HepG2 (cell line): ENCODE results near the gene CCNG1. TPM values are rescaled to one million over a fixed set of nuclear protein-coding genes. Genes with fewer than 3 reads are reported as not detected.
"Not testable (repeated sequence)": the region's sequence is repeated elsewhere in the genome, so short reads cannot be mapped to it uniquely, and the experiment has no call there.

Experiments
- ATAC-seq: fragments of 200-7000 bp; cut with Tn5 transposase; 3 replicates; pipeline ENCODE4 v1.9.1; 2020; ENCODE audit warnings: mild to moderate bottlenecking, moderate library complexity
- BruUV-seq: library from RNA; stranded (reverse); fragments of 400-500 nt; replicated peaks from 2 replicates; lab custom pipeline; 2021; lab: Mats Ljungman, UMichigan
- CTCF ChIA-PET: fragments of 300-600 bp; formaldehyde crosslinking; extraction: SDS; loops from one replicate; lab custom pipeline; 2021; ENCODE audit warnings: low total read pairs, inconsistent platforms, low intra/inter-chr PET ratio; lab: Yijun Ruan, JAX
- POLR2A ChIA-PET: fragments of 350-600 bp; sonication (Branson Sonifier 250); formaldehyde crosslinking; loops from one replicate; lab custom pipeline; 2020; ENCODE audit warnings: antibody characterized with exemption, inconsistent platforms; lab: Yijun Ruan, JAX
- DNase-seq: peaks from one replicate; pipeline ENCODE4 v3.0.0-alpha.2; 2015; ENCODE audit warnings: low spot score
- FAIRE-seq: peaks from 3 replicates; lab custom pipeline; 2011; peaks lifted over from hg19 to GRCh38; lab: Jason Lieb, UNC
- H2AFZ ChIP-seq: one replicate; pipeline ENCODE4 v1.6.1; 2011; ENCODE audit warnings: low read length, inconsistent platforms
- H3K27ac ChIP-seq: fragments of 300-600 bp; 3 replicates; pipeline ENCODE4 v1.8.0; 2011; ENCODE audit warnings: mixed run types, mild to moderate bottlenecking, mixed read lengths, low read length, inconsistent platforms; ENCODE audit not compliant: insufficient read depth; ENCODE audit errors: extremely low read length
- H3K27me3 ChIP-seq, 2 experiments: fragments of 200-600 bp in 1 of 2; 2 replicates in 1 of 2; 3 replicates in 1 of 2; pipeline versions ENCODE4 v1.6.0 to v1.8.0; 2011; ENCODE audit warnings: low read length in 2 of 2, mild to moderate bottlenecking in 2 of 2, moderate library complexity in 2 of 2, inconsistent platforms in 1 of 2; ENCODE audit not compliant: insufficient read depth in 2 of 2, control insufficient read depth in 1 of 2
- H3K36me3 ChIP-seq, 2 experiments: fragments of 200-600 bp in 1 of 2; replicated peaks in 1 of 2; 2 replicates in 1 of 2; 3 replicates in 1 of 2; pipeline versions ENCODE4 v1.5.1 to v1.8.0; 2011; ENCODE audit warnings: low read length in 2 of 2, inconsistent platforms in 1 of 2; ENCODE audit not compliant: insufficient read depth in 2 of 2, control insufficient read depth in 1 of 2
- H3K4me1 ChIP-seq: 2 replicates; pipeline ENCODE4 v1.5.1; 2012; ENCODE audit warnings: low read length, inconsistent platforms; ENCODE audit not compliant: insufficient read depth
- H3K4me2 ChIP-seq: 2 replicates; pipeline ENCODE4 v1.6.0; 2011; ENCODE audit warnings: low read depth, low read length, inconsistent platforms
- H3K4me3 ChIP-seq, 3 experiments: fragments of 200-600 bp in 1 of 3; sonication (generic), shearing (Covaris generic) in 1 of 3; replicated peaks in 1 of 3; 2 replicates each; pipeline ENCODE4 v1.5.1; 2011 to 2016; ENCODE audit warnings: low read length in 3 of 3, inconsistent platforms in 2 of 3, low read depth in 2 of 3, mild to moderate bottlenecking in 2 of 3, control low read depth in 1 of 3, mixed read lengths in 1 of 3; ENCODE audit not compliant: insufficient read depth in 1 of 3
- H3K79me2 ChIP-seq: one replicate; pipeline ENCODE4 v1.6.1; 2011; ENCODE audit warnings: low read length, inconsistent platforms; ENCODE audit not compliant: insufficient read depth
- H3K9ac ChIP-seq: 2 replicates; pipeline ENCODE4 v1.6.0; 2011; ENCODE audit warnings: mild to moderate bottlenecking, low read depth, low read length, inconsistent platforms; ENCODE audit not compliant: insufficient read depth
- H3K9me3 ChIP-seq: 2 replicates; pipeline ENCODE4 v1.5.1; 2012; ENCODE audit warnings: mild to moderate bottlenecking, low read length
- H4K20me1 ChIP-seq: 2 replicates; pipeline ENCODE4 v1.6.0; 2011; ENCODE audit warnings: inconsistent platforms, mild to moderate bottlenecking, low read length, moderate library complexity; ENCODE audit not compliant: insufficient read depth
- HNF4A ChIP-seq: sonication (generic); formaldehyde crosslinking; IDR thresholded peaks from 2 replicates; pipeline ENCODE4 v1.4.0; 2020; ENCODE audit warnings: missing genetic modification reagents
- IKZF5 ChIP-seq: IDR thresholded peaks from 2 replicates; pipeline ENCODE4 v1.6.1; 2018; ENCODE audit warnings: missing genetic modification reagents, mild to moderate bottlenecking, missing compliant biosample characterization
- KLF16 ChIP-seq, 2 experiments: sonication (generic) in 1 of 2; formaldehyde crosslinking in 1 of 2; IDR thresholded peaks; 2 replicates each; pipeline versions ENCODE4 v1.6.1 to v1.8.0; 2016 to 2023; ENCODE audit warnings: missing genetic modification reagents in 2 of 2, missing compliant biosample characterization in 1 of 2
- PHF8 ChIP-seq: sonication (generic); formaldehyde crosslinking; IDR thresholded peaks from 2 replicates; pipeline ENCODE4 v1.5.0; 2020; ENCODE audit warnings: missing genetic modification reagents
- PLRG1 ChIP-seq: fragments of 450-650 bp; conservative IDR thresholded peaks from 2 replicates; pipeline ENCODE4 v1.6.1; 2016
- SP1 ChIP-seq, 2 experiments: fragments of 450-650 bp in 1 of 2; sonication (generic) in 1 of 2; formaldehyde crosslinking in 1 of 2; IDR thresholded peaks; 2 replicates each; pipeline versions ENCODE4 v1.4.0 to v1.6.1; 2016 to 2020; ENCODE audit warnings: missing genetic modification reagents in 1 of 2
- SPEN ChIP-seq: sonication (generic); formaldehyde crosslinking; IDR thresholded peaks from 2 replicates; pipeline ENCODE4 v1.5.1; 2020; ENCODE audit warnings: low read depth, mild to moderate bottlenecking, missing genetic modification reagents
- YY1 ChIP-seq: IDR thresholded peaks from 2 replicates; pipeline ENCODE4 v1.6.1; 2011; ENCODE audit warnings: low read length, low read depth, moderate library complexity, mild to moderate bottlenecking; ENCODE audit not compliant: insufficient read depth, insufficient replicate concordance
- WGBS: methylation state at CpG from one replicate; pipeline ENCODE4 v1.1.6; 2017; ENCODE audit warnings: low lambda C conversion rate; 5-methylcytosine and 5-hydroxymethylcytosine counted together
- in situ Hi-C: cut with HindIII; loops from 2 replicates; pipeline ENCODE4 v1.10.0; 2017; ENCODE audit warnings: low pct_unique_long_range_greater_than_20kb; ENCODE audit not compliant: extremely low pct_ligation_motif_present
- intact Hi-C: fragments of 100-400 bp; cut with micrococcal nuclease; formaldehyde crosslinking; loops from one replicate; pipeline ENCODE4 v1.10.0; 2022; ENCODE audit not compliant: unreplicated experiment
- polyA plus RNA-seq, 8 experiments: library from polyadenylated mRNA; depleted of rRNA in 3 of 8; stranded (reverse) in 7 of 8; unstranded in 1 of 8; fragments of >200 nt; fragmentation: Illumina TruSeq in 4 of 8; extraction: Trizol in 4 of 8; gene quantifications; 2 replicates each; pipeline versions ENCODE4 v1.2.1 to v1.2.3, GENCODE V29; 2011 to 2016; ENCODE audit warnings: low read depth in 4 of 8, missing spikeins in 1 of 8, mixed read lengths in 1 of 8; ENCODE audit not compliant: insufficient read depth in 1 of 8
- total RNA-seq, 5 experiments: library from RNA; depleted of rRNA; stranded (reverse); fragments of >200 nt; fragmentation: Illumina TruSeq; extraction: Trizol; gene quantifications; 2 replicates each; pipeline ENCODE4 v1.2.3, GENCODE V29; 2016; ENCODE audit warnings: low read depth in 1 of 5

Gene CCNG1
- total and polyA plus RNA-seq, 2 of the 13 experiments (the other 11 are each of a cell fraction or from before 2014, with no cell fraction given), result 181 to 353 TPM

GRCh38 chr5:163395792-163396191 lies 41.6 kb upstream of the CCNG1 start:
- Histone ChIP-seq H3K4me3 (no peak overlapping the region), H3K9ac (no peak overlapping the region), H3K36me3 (no peaks in the 10 kb centered on the region), H3K27me3 (no peaks in the 10 kb centered on the region), H2AFZ (no peak overlapping the region), H3K9me3 (no peaks in the 10 kb centered on the region), H3K4me2 (no peak overlapping the region), H3K27ac (no peak overlapping the region), H4K20me1 (no peaks in the 10 kb centered on the region), H3K4me1 (no peaks in the 10 kb centered on the region), H3K79me2 (no peaks in the 10 kb centered on the region)
- ChIA-PET CTCF (no interaction called here), POLR2A (no interaction called here)
- DNase-seq (no peak), FAIRE-seq (no peak), ATAC-seq (no peak)
- BruUV-seq, result no TSS peak
- intact Hi-C loops (no loop called here), in situ Hi-C loops (no loop called here)
- TF ChIP-seq SPEN (CRISPR knock-in tag) (no peak), IKZF5 (CRISPR knock-in tag) (no peak), PLRG1 (no peak), KLF16 (CRISPR knock-in tag; IDR thresholded peaks at IDR 0.05) (no peak), HNF4A (CRISPR knock-in tag) (no peak), PHF8 (CRISPR knock-in tag) (no peak), YY1 (no peak), SP1 (IDR thresholded peaks at IDR 0.05) (no peak), SP1 (CRISPR knock-in tag; IDR thresholded peaks at IDR 0.05) (no peak)
- 85% methylated on average over 2 of the region's 2 CpGs for WGBS

GRCh38 chr5:163396818-163397340 lies 40.5 kb upstream of the CCNG1 start:
- POLR2A ChIA-PET, H4K20me1 ChIP-seq, BruUV-seq, H3K4me2 ChIP-seq, H3K4me1 ChIP-seq, H3K27me3 ChIP-seq, in situ Hi-C loops, FAIRE-seq, H2AFZ ChIP-seq, H3K9ac ChIP-seq, H3K9me3 ChIP-seq, H3K36me3 ChIP-seq, DNase-seq, intact Hi-C loops, CTCF ChIA-PET, H3K4me3 ChIP-seq, ATAC-seq, H3K79me2 ChIP-seq, H3K27ac ChIP-seq: not testable (repeated sequence)
- WGBS, result 49% methylated on average over 9 of the region's 9 CpGs
